A549 (cell line): ENCODE results near the gene ADPRHL1.

Experiments used
- CHD2 ChIP-seq: fragments of 150-350 bp; IDR thresholded peaks from 2 replicates; pipeline ENCODE4 v1.6.1; 2014; ENCODE audit warnings: low read length; ENCODE audit not compliant: partially characterized antibody
- CTCF ChIP-seq: fragments of >200 bp; sonication (Bioruptor Twin); formaldehyde crosslinking; IDR thresholded peaks from 3 replicates; pipeline ENCODE4 v1.5.1; 2016
- HEYL ChIP-seq: fragments of 250-450 bp; sonication (Bioruptor Pico); IDR thresholded peaks from 2 replicates; pipeline ENCODE4 v1.8.0; 2021; ENCODE audit warnings: mild to moderate bottlenecking, moderate library complexity
- JUNB ChIP-seq: fragments of >200 bp; sonication (Bioruptor Twin); formaldehyde crosslinking; IDR thresholded peaks from 2 replicates; pipeline ENCODE4 v1.6.1; 2016
- MYC ChIP-seq: IDR thresholded peaks from 2 replicates; pipeline ENCODE4 v1.6.1; 2012; ENCODE audit warnings: mild to moderate bottlenecking, inconsistent platforms, low read length, improper control_type of control experiment, borderline replicate concordance
- POLR2A ChIP-seq: IDR thresholded peaks from 2 replicates; pipeline ENCODE4 v1.6.1; 2012; ENCODE audit warnings: mild to moderate bottlenecking, low read length
- RNF2 ChIP-seq: fragments of 200-600 bp; sonication (generic); IDR thresholded peaks from 2 replicates; pipeline ENCODE4 v1.6.1; 2016; ENCODE audit warnings: low read depth, mild to moderate bottlenecking, antibody characterized with exemption, moderate library complexity, borderline replicate concordance
- TF ChIP-seq, protein P1 (sequence below): IDR thresholded peaks from 2 replicates; pipeline ENCODE4 v1.6.1; 2012
- TF ChIP-seq, protein P2 (sequence below): fragments of 450-650 bp; IDR thresholded peaks from 2 replicates; pipeline ENCODE4 v1.6.1; 2014; ENCODE audit warnings: antibody characterized with exemption
- TF ChIP-seq, protein P3 (sequence below): fragments of 150-350 bp; IDR thresholded peaks from 2 replicates; pipeline ENCODE4 v1.6.1; 2014; ENCODE audit warnings: low read depth, mild to moderate bottlenecking, low read length
- TF ChIP-seq, protein P4 (sequence below): fragments of 250-450 bp; sonication (Bioruptor Pico); IDR thresholded peaks from 2 replicates; pipeline ENCODE4 v1.5.0; 2021; ENCODE audit warnings: mild to moderate bottlenecking, moderate library complexity, borderline replicate concordance

- TF ChIP-seq MYC (no peak), CTCF (no peak), HEYL (CRISPR knock-in tag) (no peak), RNF2 (no peak), CHD2 (no peak), POLR2A (no peak), JUNB (no peak)
- TF ChIP-seq, protein P1, sequence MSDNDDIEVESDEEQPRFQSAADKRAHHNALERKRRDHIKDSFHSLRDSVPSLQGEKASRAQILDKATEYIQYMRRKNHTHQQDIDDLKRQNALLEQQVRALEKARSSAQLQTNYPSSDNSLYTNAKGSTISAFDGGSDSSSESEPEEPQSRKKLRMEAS, result no peak
- TF ChIP-seq, protein P2, sequence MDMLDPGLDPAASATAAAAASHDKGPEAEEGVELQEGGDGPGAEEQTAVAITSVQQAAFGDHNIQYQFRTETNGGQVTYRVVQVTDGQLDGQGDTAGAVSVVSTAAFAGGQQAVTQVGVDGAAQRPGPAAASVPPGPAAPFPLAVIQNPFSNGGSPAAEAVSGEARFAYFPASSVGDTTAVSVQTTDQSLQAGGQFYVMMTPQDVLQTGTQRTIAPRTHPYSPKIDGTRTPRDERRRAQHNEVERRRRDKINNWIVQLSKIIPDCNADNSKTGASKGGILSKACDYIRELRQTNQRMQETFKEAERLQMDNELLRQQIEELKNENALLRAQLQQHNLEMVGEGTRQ, result no peak
- TF ChIP-seq, protein P3, sequence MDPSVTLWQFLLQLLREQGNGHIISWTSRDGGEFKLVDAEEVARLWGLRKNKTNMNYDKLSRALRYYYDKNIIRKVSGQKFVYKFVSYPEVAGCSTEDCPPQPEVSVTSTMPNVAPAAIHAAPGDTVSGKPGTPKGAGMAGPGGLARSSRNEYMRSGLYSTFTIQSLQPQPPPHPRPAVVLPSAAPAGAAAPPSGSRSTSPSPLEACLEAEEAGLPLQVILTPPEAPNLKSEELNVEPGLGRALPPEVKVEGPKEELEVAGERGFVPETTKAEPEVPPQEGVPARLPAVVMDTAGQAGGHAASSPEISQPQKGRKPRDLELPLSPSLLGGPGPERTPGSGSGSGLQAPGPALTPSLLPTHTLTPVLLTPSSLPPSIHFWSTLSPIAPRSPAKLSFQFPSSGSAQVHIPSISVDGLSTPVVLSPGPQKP, result no peak
- TF ChIP-seq, protein P4, sequence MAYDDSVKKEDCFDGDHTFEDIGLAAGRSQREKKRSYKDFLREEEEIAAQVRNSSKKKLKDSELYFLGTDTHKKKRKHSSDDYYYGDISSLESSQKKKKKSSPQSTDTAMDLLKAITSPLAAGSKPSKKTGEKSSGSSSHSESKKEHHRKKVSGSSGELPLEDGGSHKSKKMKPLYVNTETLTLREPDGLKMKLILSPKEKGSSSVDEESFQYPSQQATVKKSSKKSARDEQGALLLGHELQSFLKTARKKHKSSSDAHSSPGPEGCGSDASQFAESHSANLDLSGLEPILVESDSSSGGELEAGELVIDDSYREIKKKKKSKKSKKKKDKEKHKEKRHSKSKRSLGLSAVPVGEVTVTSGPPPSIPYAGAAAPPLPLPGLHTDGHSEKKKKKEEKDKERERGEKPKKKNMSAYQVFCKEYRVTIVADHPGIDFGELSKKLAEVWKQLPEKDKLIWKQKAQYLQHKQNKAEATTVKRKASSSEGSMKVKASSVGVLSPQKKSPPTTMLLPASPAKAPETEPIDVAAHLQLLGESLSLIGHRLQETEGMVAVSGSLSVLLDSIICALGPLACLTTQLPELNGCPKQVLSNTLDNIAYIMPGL (CRISPR knock-in tag), result no peak
Measured at GRCh38 chr13:113405481-113406300, 47.6 kb downstream of the ADPRHL1 start.
